Gastroesophageal sphincter (tissue), 3 donors: ENCODE results near the gene FBXO31.
"Not testable (repeated sequence)": the region's sequence is repeated elsewhere in the genome, so short reads cannot be mapped to it uniquely, and the experiment has no call there.

Source experiments
- CTCF ChIP-seq, 4 experiments: fragments of 200-600 bp in 2 of 4; fragments of 450-650 bp in 2 of 4; sonication (generic) in 1 of 4; IDR thresholded peaks; one replicate each; pipeline ENCODE4 v1.5.1; 2017 to 2019; ENCODE audit warnings: antibody characterized with exemption in 4 of 4, mild to moderate bottlenecking in 2 of 4, moderate library complexity in 2 of 4
- EP300 ChIP-seq: sonication (generic); formaldehyde crosslinking; IDR thresholded peaks from one replicate; pipeline ENCODE4 v1.6.1; 2017; ENCODE audit warnings: antibody characterized with exemption, mild to moderate bottlenecking
- POLR2A ChIP-seq, 2 donors: fragments of 450-650 bp; IDR thresholded peaks; one replicate each; pipeline ENCODE4 v1.6.1; 2017; ENCODE audit warnings: antibody characterized with exemption in 2 of 2, mild to moderate bottlenecking in 2 of 2, moderate library complexity in 1 of 2
- POLR2AphosphoS5 ChIP-seq: sonication (generic); formaldehyde crosslinking; IDR thresholded peaks from one replicate; pipeline ENCODE4 v1.6.1; 2017; ENCODE audit warnings: antibody characterized with exemption

- TF ChIP-seq CTCF (IDR thresholded peaks at IDR 0.05); EP300; POLR2A (IDR thresholded peaks at IDR 0.05); POLR2AphosphoS5: not testable (repeated sequence)
These were observed 43.9 kb downstream of the FBXO31 start for GRCh38 chr16:87339724-87340105.
